HG03439 (cell line): ENCODE results near the gene CTTN.
"Not testable (repeated sequence)": the region's sequence is repeated elsewhere in the genome, so short reads cannot be mapped to it uniquely, and the experiment has no call there.

ENCODE experiments used
- ATAC-seq: cut with Tn5 transposase; IDR thresholded peaks from one replicate; pipeline ENCODE4 v1.9.1; 2021; ENCODE audit warnings: mild to moderate bottlenecking, moderate library complexity; ENCODE audit not compliant: unreplicated experiment

CTTN gene

GRCh38 chr11:70407814-70408213, 9.5 kb downstream of the CTTN start:
- ATAC-seq, result no peak

GRCh38 chr11:70408326-70408725, 10.0 kb downstream of the CTTN start:
- ATAC-seq, result not testable (repeated sequence)

- ATAC-seq, result no peak
These were observed 11.1 kb downstream of the CTTN start for GRCh38 chr11:70409437-70409836.

GRCh38 chr11:70409871-70410270, 11.5 kb downstream of the CTTN start:
- no peak for ATAC-seq

DNA sequence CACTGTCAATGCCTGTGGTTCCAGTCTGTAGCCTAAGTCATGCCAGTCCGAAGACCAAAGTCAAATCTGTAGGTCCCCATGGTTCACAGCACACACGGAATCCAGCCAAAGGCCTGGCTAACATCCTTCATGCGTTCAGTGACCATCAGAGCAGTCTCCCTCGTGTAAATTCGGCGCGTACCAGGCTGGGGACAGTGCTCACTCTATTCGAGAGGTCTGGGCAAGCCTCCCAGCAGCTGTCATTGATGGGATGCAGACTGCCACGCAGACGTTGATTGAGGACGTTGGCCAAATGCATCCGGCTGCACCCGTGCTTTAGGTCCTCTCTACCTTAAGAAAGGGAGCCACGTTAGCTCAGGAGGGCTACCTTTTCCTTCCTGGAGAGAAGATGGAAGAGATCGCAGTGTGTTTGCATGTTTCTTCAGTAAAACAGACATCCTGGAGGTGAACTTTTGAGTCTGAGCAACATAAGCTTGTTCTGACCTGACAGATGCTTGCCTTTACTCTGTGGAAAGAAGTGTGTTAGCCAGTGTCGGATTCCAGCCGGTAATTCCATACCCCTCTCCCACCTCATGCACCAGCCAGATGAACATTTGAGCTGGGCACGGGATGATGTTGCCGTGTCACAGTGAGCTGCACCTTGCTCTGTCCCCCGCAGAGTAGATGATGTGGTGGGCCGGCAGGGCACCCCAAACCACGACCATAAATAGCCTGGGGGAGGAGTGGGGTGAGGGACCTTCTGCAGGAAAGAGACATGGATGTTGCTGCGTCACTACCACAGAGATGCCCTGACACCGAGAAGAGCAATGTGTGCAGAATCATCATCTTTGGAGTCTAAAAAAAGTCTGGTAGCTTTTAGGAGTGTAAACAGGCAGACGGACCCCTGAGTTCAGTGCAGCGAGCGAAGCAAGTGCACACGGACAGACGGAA, 12.2 kb downstream of the CTTN start:
- ATAC-seq, result no peak

GRCh38 chr11:70411713-70412452, 13.6 kb downstream of the CTTN start:
- ATAC-seq, result no peak

DNA sequence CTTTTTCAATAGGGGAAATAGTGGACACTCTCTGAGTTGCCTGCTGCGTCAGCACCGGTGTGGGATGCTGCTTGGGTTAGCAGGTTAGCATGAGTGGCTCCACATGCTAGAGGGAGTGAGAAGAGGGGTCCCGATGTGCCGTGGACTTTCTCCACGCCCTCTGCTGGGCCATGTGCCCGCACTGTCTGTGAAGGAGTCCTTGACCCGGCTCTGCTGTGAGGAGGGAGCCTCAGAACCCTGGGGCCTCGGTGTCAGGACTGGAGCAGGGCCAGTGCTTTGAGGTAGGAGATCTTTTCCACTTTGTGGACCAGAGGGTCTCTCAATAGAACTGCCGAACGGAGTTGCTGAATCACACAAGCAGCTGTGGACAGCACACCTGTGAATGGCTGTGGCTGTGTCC, 14.8 kb downstream of the CTTN start:
- no peak for ATAC-seq

GRCh38 chr11:70414341-70415100, 16.2 kb downstream of the CTTN start:
- ATAC-seq, result no peak

DNA sequence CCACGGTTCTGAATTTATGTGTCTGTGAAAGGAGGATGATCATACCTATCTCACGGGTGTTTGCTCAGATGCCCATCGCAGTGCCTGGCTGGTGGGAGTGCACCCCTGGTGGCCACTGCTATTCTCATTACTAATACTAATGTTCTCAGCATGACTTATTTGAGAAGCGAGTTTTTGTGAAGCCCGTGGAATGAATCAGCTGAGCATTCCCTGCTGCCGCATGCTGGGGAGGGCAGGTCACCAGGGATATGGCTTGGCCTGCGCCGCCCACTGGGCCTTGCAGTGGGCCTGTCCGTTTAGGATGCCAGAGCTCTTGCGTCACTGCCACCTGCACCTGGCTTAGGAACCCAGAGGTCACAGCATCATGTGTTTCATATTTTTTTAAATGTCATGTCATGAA, 16.9 kb downstream of the CTTN start:
- ATAC-seq, result no peak

- no peak for ATAC-seq
These were observed 17.5 kb downstream of the CTTN start for GRCh38 chr11:70415642-70416395.

DNA sequence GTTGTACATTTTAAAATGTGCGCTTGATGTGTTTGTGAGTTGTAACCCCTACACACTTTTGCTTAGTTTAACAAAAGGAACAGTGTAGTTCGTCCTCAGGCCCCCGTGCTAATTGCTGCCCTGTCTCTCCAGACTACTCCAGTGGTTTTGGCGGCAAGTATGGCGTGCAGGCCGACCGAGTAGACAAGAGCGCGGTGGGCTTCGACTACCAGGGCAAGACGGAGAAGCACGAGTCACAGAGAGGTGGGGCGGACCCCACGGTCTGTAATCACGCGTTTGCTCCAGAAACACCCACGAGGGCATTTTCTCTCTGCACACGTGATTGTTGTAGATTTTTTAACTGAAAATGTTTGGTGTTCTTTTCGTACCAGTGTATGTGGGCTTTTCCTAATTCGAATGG, 18.6 kb downstream of the CTTN start:
- ATAC-seq, result no peak

DNA sequence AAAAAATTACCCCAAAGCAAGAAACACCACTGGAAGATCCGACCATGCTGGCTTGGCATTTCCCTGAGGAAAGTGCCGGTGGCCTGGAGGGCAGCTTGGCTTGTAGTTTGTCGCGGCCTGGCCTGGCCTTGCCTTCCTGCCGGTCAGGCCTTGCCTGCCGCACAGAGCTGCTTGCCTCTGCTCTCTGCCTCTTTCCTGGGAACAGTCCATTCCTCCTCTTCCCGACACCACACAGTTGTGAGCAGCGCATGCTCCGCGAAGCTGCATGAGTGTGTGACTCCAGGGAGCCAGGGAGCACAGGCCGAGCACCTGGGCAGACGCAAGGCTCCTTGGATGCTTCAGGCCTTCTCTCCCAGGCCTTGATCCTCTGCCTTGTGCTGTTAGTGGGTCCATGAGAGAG, 19.8 kb downstream of the CTTN start:
- ATAC-seq, result no peak

DNA sequence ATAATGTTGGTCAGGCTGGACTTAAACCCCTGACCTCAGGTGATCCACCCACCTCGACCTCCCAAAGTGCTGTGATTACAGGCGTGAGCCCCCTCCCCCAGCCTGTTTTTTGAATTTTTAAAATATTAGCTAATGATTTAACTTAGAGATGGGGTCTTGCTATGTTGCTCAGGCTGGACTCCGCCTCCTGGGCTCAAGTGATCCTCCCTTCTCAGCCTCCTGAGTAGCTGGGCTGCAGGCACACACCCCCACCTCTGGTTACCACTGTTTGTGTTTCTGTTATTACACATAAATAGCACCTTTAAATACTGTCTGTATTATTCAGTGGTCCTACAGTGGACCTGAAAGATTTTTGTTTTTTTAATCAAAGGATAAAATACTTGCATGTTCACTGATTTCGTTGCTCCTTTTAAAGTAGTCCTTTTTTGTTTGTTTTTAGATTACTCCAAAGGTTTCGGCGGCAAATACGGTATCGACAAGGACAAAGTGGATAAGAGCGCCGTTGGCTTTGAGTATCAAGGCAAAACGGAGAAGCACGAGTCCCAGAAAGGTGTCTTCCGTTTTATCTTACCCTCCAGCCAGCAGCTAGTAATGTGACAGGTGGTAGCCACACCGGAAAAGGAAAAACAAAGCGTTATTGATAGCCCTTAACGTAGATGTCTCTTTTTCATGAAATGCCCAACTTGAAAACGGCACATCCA, 21.1 kb downstream of the CTTN start:
- no peak for ATAC-seq

DNA sequence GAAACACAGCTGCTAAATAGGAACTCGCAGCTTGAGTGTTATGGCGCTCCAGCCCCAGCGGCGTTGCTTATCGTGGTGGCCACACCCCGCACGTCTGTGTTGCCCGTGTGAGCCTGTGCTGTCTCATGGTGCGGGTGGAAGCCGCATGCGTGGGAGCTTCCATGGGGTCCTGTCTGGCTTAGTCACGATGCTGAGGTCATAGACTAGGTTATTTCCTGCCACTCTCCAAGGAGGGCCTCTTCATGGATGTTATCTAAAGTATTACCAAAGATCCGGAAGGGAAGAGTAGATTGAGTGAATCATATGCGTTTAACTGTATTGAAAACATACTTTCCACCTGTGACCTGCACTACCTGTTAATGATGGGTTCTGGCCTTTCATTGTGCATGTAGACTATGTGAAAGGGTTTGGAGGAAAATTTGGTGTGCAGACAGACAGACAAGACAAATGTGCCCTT, 21.7 kb downstream of the CTTN start:
- ATAC-seq, result no peak

DNA sequence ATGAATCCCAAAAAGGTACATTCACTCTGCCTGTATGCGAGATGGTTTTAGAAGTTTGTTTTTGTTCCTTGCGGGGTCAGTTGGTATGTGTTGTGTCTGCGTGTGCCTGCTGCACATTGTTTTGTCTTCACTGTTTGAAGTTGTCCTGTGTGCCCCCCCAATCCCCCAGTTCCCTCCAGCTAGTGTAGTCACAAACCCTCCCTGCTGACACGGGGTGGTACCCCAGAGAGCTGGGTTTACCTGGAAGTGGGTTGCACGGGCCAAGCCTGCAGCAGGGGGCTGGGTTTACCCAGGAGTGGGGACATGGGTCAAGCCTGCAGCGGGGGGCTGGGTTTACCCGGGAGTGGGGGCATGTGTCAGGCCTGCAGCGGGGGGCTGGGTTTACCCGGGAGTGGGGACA, 22.2 kb downstream of the CTTN start:
- ATAC-seq, result no peak

DNA sequence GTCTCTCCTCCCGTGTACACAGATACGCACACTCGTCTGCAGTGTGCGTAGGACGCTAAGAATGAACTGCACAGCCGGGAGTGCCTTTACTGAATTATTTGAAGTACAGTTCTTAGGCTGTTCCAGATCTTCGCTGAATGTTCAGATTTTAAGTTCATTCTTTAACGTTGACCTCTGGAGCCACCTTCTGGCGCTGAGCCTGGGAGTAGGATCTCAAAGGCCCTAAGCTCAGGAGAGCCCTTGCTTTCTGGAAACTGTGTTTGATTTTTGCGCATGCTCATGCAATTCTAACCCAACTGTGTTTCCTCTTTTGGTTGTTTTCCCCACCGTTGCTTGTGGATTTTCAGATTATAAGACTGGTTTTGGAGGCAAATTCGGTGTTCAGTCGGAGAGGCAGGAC, 22.8 kb downstream of the CTTN start:
- ATAC-seq, result no peak

DNA sequence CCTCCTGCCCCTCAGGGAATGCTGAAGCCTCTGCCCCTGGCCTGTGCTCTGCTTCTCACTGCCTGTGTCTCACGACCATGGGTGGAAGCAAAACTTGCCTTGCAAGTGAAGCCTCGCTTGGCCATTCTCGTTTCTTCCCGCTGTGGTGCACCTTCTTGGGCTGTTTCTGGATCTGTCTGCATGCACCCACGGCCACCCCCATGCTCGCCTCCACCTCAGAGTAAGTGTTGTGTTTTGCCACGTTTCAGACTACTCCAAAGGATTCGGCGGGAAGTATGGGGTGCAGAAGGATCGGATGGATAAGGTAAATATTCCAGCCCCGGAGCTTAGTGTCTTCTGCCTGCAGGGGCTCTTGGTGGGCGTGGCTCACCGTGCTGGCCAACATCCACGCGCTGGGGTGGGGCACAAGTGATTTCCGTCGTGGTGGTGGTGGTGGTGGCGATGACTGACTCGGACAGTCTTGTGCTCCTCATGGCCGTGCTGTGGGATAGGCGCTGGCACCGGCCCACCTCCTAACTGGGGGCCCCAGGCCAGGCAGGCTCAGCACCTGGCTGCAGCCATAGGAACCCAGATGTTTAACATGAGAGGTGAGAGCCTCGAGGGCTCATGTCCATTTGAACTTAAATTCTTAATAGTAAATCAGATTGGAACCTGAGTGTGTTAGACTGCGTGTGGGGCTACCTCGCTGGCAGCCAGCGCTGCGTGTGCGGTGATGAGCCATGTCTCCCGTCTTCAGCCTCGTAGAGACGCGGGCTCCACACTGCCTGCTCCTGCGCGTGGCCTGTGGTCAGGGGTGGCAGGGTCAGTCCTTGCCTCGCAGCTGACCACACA, 24.6 kb downstream of the CTTN start:
- no peak for ATAC-seq

DNA sequence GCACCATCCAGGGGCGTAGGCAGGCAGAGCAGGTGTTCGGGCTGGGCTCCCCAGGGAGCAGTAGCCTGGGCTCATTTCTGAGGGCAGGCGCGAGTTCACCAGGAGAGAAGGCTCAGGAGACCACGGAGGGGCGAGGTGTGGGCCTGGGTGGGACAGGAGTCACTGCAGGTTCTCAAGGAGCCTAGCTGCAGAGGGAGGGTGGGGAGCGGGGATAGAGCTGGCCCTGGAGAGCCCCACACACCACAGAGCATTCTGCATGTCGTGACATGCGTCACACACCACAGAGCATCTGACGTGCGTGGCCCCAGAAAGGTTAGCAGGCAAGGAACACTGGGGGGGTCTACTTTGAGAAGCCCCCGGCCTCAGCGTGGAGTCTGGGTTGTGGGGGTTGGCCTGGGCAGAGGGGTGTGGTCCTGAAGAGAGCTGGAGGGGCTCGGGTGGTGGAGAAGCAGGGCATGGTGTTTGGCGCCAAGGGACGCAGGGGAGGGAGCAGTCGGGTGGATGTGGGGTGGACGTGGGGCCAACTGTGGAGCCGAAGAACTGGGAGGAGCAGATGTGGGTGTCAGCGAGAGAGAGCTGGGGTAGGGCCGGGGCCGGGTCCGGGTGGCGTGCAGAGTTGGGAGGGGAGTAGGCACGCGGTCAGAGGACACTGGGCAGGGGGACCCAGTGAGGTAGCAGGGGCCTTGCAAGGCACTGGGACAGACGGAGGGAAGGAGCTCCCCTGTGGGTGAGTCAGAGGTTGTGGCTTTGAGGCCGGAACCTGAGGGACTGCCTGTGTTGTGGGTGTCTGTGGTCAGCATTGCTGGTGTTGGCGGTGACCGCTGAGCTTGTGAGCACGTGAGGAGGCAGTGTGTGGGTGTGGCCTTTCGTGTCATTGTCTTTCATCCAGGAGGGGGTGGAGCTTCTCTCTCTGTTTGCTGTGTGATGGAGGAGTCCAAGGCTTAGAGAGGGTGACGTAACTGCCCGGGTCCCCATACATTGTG, 25.5 kb downstream of the CTTN start:
- peak; percentile 73 for ATAC-seq
